HG02870 (cell line): Measurements from ENCODE around the gene ZFYVE28.
"Not testable (repeated sequence)": the region's sequence is repeated elsewhere in the genome, so short reads cannot be mapped to it uniquely, and the experiment has no call there.

Experiments used
- ATAC-seq: cut with Tn5 transposase; IDR thresholded peaks from one replicate; pipeline ENCODE4 v1.9.1; 2021; ENCODE audit warnings: mild to moderate bottlenecking, moderate library complexity; ENCODE audit not compliant: unreplicated experiment

Gene ZFYVE28

DNA sequence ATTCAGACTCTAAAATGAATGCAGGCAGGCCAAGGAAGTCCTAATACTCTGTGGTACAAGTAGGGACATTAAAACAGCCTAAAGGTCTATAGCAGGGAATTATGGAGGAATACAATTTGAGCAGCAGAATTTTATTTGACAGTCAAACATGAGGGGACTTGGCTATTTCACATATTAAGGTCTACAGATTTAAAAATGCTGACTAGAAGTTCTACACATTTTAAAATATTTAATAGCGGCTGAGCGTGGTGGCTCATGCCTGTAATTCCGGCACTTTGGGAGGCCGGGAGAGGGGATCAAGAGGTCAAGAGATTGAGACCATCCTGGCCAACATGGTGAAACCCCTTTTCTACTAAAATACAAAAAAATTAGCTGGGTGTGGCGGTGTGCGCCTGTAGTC lies 187.4 kb downstream of the ZFYVE28 start:
- ATAC-seq, result no peak

DNA sequence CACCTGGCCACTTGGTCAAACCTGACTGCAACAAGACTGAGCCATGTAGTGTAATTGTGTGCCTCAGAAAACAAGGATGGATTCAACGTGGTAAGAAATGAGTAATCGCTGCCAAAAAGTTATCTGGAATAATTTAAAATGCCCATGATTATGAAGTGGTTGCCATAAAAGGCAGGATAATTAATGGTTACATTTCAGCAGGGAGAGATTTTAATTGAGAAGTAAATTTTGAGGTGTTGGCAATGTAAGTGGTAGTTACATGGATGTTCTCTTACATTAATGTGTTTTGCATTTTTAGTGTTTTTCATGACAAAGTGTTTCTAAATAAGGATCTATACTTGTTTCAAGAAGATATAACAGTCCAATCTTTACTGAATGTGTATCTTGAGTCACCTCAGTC lies 192.2 kb downstream of the ZFYVE28 start:
- no peak for ATAC-seq

GRCh38 chr4:2222838-2223237 lies 195.6 kb downstream of the ZFYVE28 start:
- ATAC-seq, result no peak

- ATAC-seq, result not testable (repeated sequence)
Measured at GRCh38 chr4:2221378-2221777, 197.1 kb downstream of the ZFYVE28 start.

DNA sequence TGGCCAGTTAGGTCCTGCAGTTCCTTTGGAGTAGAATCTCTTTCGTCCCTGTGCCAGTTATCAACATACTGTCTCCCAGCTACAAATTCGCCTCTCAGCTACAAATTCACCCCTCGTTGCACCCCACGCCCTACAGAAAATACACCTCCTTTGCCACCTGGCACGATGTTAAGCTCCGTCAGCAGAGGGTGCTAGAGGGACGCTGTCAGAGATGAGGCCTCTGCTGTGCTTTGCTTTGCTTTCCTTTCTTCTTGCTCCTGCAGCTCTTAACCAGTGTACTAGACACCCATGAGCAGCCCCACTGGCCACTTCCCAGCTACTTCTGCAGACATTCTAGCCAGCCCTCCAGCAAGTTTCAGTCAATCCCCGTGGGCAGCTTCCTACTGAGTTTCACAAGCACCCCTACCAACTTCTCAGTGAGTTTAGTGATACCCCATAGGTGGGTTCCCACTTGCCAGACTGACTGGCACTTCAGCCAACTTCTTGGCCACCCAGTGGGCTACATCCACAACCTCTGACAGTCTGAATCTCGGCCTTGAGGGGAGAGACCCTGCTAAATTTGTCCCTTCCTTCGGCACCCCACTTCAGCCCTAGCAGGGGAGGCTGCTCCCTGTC lies 198.3 kb downstream of the ZFYVE28 start:
- ATAC-seq, result no peak
